Stimulated activated CD4-positive, alpha-beta T cell treated with anti-CD3 and anti-CD28 coated beads, Interleukin-12 subunit alpha, Interleukin-12 subunit beta, amount 100 ng/mL, for 24 hours (primary cell): ENCODE data around the gene SARS1.

Experiments
- DNase-seq, 2 experiments: peaks; one replicate each; pipeline ENCODE4 v3.0.0-alpha.2; 2020; ENCODE audit warnings: low read depth in 2 of 2

Gene SARS1

GRCh38 chr1:109225711-109226445 is 12.2 kb downstream of the SARS1 start:
- no peak for DNase-seq

GRCh38 chr1:109228167-109228566 is 14.4 kb downstream of the SARS1 start:
- no peak for DNase-seq

GRCh38 chr1:109229531-109230127 is 15.9 kb downstream of the SARS1 start:
- DNase-seq, result no peak

- DNase-seq, result no peak
Measured at GRCh38 chr1:109231066-109231465, 17.3 kb downstream of the SARS1 start.

- DNase-seq, result no peak
Measured at GRCh38 chr1:109235137-109235536, 21.4 kb downstream of the SARS1 start.

- no peak for DNase-seq
Measured at GRCh38 chr1:109237512-109237911, 23.8 kb downstream of the SARS1 start.

- DNase-seq, result no peak
Measured at GRCh38 chr1:109238382-109238781, 24.7 kb downstream of the SARS1 start.

GRCh38 chr1:109239047-109239408 is 25.3 kb downstream of the SARS1 start:
- no peak for DNase-seq

GRCh38 chr1:109239409-109240068 is 25.8 kb downstream of the SARS1 start:
- DNase-seq, result no peak

GRCh38 chr1:109240158-109241152 is 26.7 kb downstream of the SARS1 start:
- no peak for DNase-seq

- no peak for DNase-seq
Measured at GRCh38 chr1:109241344-109241743, 27.6 kb downstream of the SARS1 start.

- no peak for DNase-seq
Measured at GRCh38 chr1:109241841-109242345, 28.2 kb downstream of the SARS1 start.

- DNase-seq, result no peak
Measured at GRCh38 chr1:109242387-109242786, 28.7 kb downstream of the SARS1 start.

- DNase-seq, result no peak
Measured at GRCh38 chr1:109243221-109243620, 29.5 kb downstream of the SARS1 start.

GRCh38 chr1:109243860-109244552 is 30.3 kb downstream of the SARS1 start:
- DNase-seq, result no peak

- no peak for DNase-seq
Measured at GRCh38 chr1:109246141-109246551, 32.4 kb downstream of the SARS1 start.

- DNase-seq, result no peak
Measured at GRCh38 chr1:109247401-109248365, 34.0 kb downstream of the SARS1 start.

GRCh38 chr1:109248444-109248796 is 34.7 kb downstream of the SARS1 start:
- no peak for DNase-seq

GRCh38 chr1:109248797-109249629 is 35.3 kb downstream of the SARS1 start, which contains the start of gene CELSR2:
CELSR2 (plus strand) TSS chr1:109249539; CDS start chr1:109250080, 541 bp downstream.
- peak in 1 of 2 experiments; percentile 44 for DNase-seq
